Stimulated activated naive CD4-positive, alpha-beta T cell (primary cell): ENCODE data around the gene WDTC1.
A peak's percentile ranks its signal among the peaks of the same experiment; 100 is the strongest.

Experiments used
- DNase-seq, 6 experiments: peaks; one replicate each; lab custom pipeline; 2025; lab: John Stamatoyannopoulos, UW

WDTC1 gene

GRCh38 chr1:27356277-27356618 lies 121.8 kb downstream of the WDTC1 start:
- peak in 1 of 6 experiments; percentile 12 for DNase-seq

- DNase-seq: peak in 3 of 6 experiments; percentile 32 to 41 (median 37)
Measured at GRCh38 chr1:27356619-27357280, 122.3 kb downstream of the WDTC1 start.

- peak; percentile 76 to 90 (median 78) for DNase-seq
Measured at GRCh38 chr1:27357281-27358037, 123.0 kb downstream of the WDTC1 start.
